K562 (cell line): ENCODE data around the gene LOXL3. TPM values are rescaled to one million over a fixed set of nuclear protein-coding genes. Genes with fewer than 3 reads are reported as not detected.

Source experiments
- CBX8 ChIP-seq: fragments of 200-600 bp; sonication (generic); IDR thresholded peaks from 2 replicates; pipeline ENCODE4 v1.6.1; 2012; ENCODE audit warnings: borderline replicate concordance, mixed run types, low read depth, mild to moderate bottlenecking, moderate library complexity, mixed read lengths, low read length, control low read depth, inconsistent platforms; ENCODE audit not compliant: poor library complexity, severe bottlenecking; ENCODE audit errors: extremely low read depth
- CC2D1A ChIP-seq: fragments of 450-650 bp; IDR thresholded peaks from 2 replicates; pipeline ENCODE4 v1.6.1; 2017; ENCODE audit warnings: mild to moderate bottlenecking
- CEBPG ChIP-seq, 3 experiments: fragments of 200-800 bp in 1 of 3; sonication (Bioruptor generic) in 1 of 3; sonication (generic) in 1 of 3; formaldehyde crosslinking in 1 of 3; IDR thresholded peaks in 2 of 3; conservative IDR thresholded peaks in 1 of 3; 2 replicates each; pipeline versions ENCODE4 v1.6.1 to v1.8.0; 2016 to 2022; ENCODE audit warnings: missing compliant biosample characterization in 2 of 3, missing genetic modification characterization in 2 of 3, mild to moderate bottlenecking in 1 of 3, missing genetic modification reagents in 1 of 3
- DIDO1 ChIP-seq: fragments of 450-650 bp; IDR thresholded peaks from 2 replicates; pipeline ENCODE4 v1.6.1; 2016; ENCODE audit warnings: low read depth, missing biosample characterization, missing genetic modification characterization
- ELK3 ChIP-seq: fragments of 450-650 bp; formaldehyde crosslinking; IDR thresholded peaks from 2 replicates; pipeline ENCODE4 v1.4.0; 2020; ENCODE audit warnings: mild to moderate bottlenecking
- ERF ChIP-seq: fragments of 450-650 bp; formaldehyde crosslinking; IDR thresholded peaks from 2 replicates; pipeline ENCODE4 v1.4.0; 2020; ENCODE audit warnings: mild to moderate bottlenecking, mixed read lengths
- ETV6 ChIP-seq, 3 experiments: fragments of 150-350 bp in 1 of 3; sonication (generic) in 1 of 3; formaldehyde crosslinking in 1 of 3; IDR thresholded peaks; 2 replicates each; pipeline versions ENCODE4 v1.6.1 to v1.8.0; 2014 to 2022; ENCODE audit warnings: borderline replicate concordance in 2 of 3, low read depth in 2 of 3, antibody characterized with exemption in 1 of 3, low read length in 1 of 3, mild to moderate bottlenecking in 1 of 3, missing genetic modification reagents in 1 of 3
- GATAD2A ChIP-seq: fragments of 450-650 bp; IDR thresholded peaks from 2 replicates; pipeline ENCODE4 v1.6.1; 2017
- JUND ChIP-seq, 2 experiments: IDR thresholded peaks; 2 replicates in 1 of 2; 3 replicates in 1 of 2; pipeline ENCODE4 v1.6.1; 2011; ENCODE audit warnings: borderline replicate concordance in 2 of 2, low read depth in 2 of 2, low read length in 2 of 2, improper control_type of control experiment in 1 of 2, missing biosample characterization in 1 of 2, missing genetic modification characterization in 1 of 2, missing genetic modification reagents in 1 of 2
- KAT7 ChIP-seq: sonication (generic); formaldehyde crosslinking; IDR thresholded peaks from 2 replicates; pipeline ENCODE4 v1.8.0; 2022; ENCODE audit warnings: missing genetic modification reagents, mild to moderate bottlenecking, borderline replicate concordance
- KLF1 ChIP-seq: fragments of 450-650 bp; IDR thresholded peaks from 2 replicates; pipeline ENCODE4 v1.6.1; 2016; ENCODE audit warnings: missing genetic modification characterization, missing compliant biosample characterization
- MAFG ChIP-seq: fragments of 450-650 bp; conservative IDR thresholded peaks from 2 replicates; pipeline ENCODE4 v1.6.1; 2016; ENCODE audit warnings: missing genetic modification characterization, missing compliant biosample characterization
- MTF1 ChIP-seq: fragments of 250-450 bp; sonication (Bioruptor Pico); IDR thresholded peaks from 2 replicates; pipeline ENCODE4 v1.9.0; 2021; ENCODE audit warnings: moderate library complexity, mild to moderate bottlenecking, inconsistent platforms, borderline replicate concordance
- PHF20 ChIP-seq: fragments of 450-650 bp; IDR thresholded peaks from 2 replicates; pipeline ENCODE4 v1.6.1; 2018; ENCODE audit not compliant: partially characterized antibody
- PRPF4 ChIP-seq: fragments of 200-400 bp; formaldehyde crosslinking; IDR thresholded peaks from one replicate; pipeline ENCODE4 v1.6.1; 2017; ENCODE audit warnings: low read length, low read depth, mild to moderate bottlenecking; ENCODE audit not compliant: insufficient read depth, poor library complexity, severe bottlenecking
- RBM17 ChIP-seq: fragments of 200-400 bp; formaldehyde crosslinking; IDR thresholded peaks from 2 replicates; pipeline ENCODE4 v1.6.1; 2017; ENCODE audit warnings: low read depth, mild to moderate bottlenecking, low read length, borderline replicate concordance
- RBM25 ChIP-seq: fragments of 200-400 bp; formaldehyde crosslinking; IDR thresholded peaks from 2 replicates; pipeline ENCODE4 v1.6.1; 2018; ENCODE audit warnings: low read length, low read depth, moderate library complexity; ENCODE audit not compliant: severe bottlenecking
- SMC3 ChIP-seq: conservative IDR thresholded peaks from 2 replicates; pipeline ENCODE4 v1.6.1; 2011; ENCODE audit warnings: low read depth, low read length, improper control_type of control experiment; ENCODE audit not compliant: insufficient read depth
- TAF15 ChIP-seq: fragments of 200-400 bp; formaldehyde crosslinking; IDR thresholded peaks from 2 replicates; pipeline ENCODE4 v1.6.1; 2017; ENCODE audit warnings: mild to moderate bottlenecking, low read depth, low read length, moderate library complexity
- TEAD1 ChIP-seq, 2 experiments: fragments of 450-650 bp in 1 of 2; sonication (generic) in 1 of 2; formaldehyde crosslinking; IDR thresholded peaks; 2 replicates each; pipeline versions ENCODE4 v1.4.0 to v1.8.0; 2020 to 2022; ENCODE audit warnings: mild to moderate bottlenecking in 2 of 2, missing genetic modification reagents in 1 of 2
- TFAP4 ChIP-seq: sonication (generic); formaldehyde crosslinking; IDR thresholded peaks from 2 replicates; pipeline ENCODE4 v1.8.0; 2022; ENCODE audit warnings: missing genetic modification reagents, mild to moderate bottlenecking, moderate library complexity, borderline replicate concordance
- ZNF324 ChIP-seq: fragments of 250-450 bp; sonication (Bioruptor Pico); IDR thresholded peaks from 2 replicates; pipeline ENCODE4 v1.4.0; 2020; ENCODE audit warnings: mild to moderate bottlenecking
- ZNF639 ChIP-seq, 2 experiments: fragments of 200-800 bp in 1 of 2; sonication (Bioruptor generic) in 1 of 2; sonication (generic) in 1 of 2; formaldehyde crosslinking in 1 of 2; IDR thresholded peaks in 1 of 2; conservative IDR thresholded peaks in 1 of 2; 2 replicates each; pipeline versions ENCODE4 v1.5.0 to v1.6.1; 2016 to 2020; ENCODE audit warnings: missing compliant biosample characterization in 1 of 2, missing genetic modification characterization in 1 of 2, missing genetic modification reagents in 1 of 2
- polyA plus RNA-seq, 8 experiments: library from polyadenylated mRNA; depleted of rRNA in 4 of 8; stranded (reverse) in 5 of 8; unstranded in 3 of 8; fragments of >200 nt; fragmentation: Nextera tagmentation in 2 of 8; fragmentation: Illumina TruSeq in 1 of 8; extraction: Ambion mirVana in 2 of 8; extraction: Trizol in 1 of 8; gene quantifications; 2 replicates each; pipeline versions ENCODE4 v1.2.1 to v1.2.3, GENCODE V29; 2011 to 2014; ENCODE audit warnings: inconsistent platforms in 1 of 8, missing spikeins in 1 of 8
- total RNA-seq, 7 experiments: library from RNA; depleted of rRNA in 6 of 7; stranded (reverse); fragments of >200 nt in 6 of 7; fragmentation: Illumina TruSeq in 2 of 7; extraction: Trizol in 2 of 7; gene quantifications; 2 replicates each; pipeline versions ENCODE4 v1.2.1 to v1.2.3, GENCODE V29; 2011 to 2021; ENCODE audit warnings: low replicate concordance in 1 of 7

Gene LOXL3
- total and polyA plus RNA-seq, 9 of the 15 experiments (the other 6 are each of a cell fraction or from before 2014, with no cell fraction given) = 0.22 to 0.99 (median 0.31) TPM

DNA sequence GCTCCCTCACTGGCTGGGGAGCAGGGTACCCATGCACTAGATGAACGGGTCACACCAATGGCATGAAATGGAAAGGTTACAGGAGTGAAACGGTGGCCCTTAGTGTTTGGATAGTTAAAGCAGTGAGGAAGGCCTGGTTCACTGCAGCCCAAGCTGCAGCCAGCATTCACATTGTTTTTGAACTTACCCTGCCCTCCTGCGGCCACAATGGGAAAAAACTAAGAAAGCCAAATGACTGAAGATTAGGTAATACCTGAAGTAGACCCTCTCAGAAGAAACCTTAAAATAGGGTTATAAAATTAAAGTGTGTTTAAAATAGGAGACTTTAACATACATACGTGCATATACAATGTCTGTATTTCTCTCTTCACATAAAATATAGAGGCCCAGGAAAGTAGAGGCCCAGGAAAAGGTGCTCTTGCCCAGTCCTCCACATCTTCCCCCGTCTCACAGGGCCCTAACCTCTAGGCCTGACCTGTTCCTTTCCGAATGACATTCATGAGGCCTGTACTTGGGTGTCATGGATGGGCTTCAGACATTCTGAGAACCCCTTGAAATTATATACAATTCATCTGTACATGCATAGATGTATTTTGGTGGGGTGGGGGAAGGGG, 34.0 kb upstream of the LOXL3 start (continued):
- TF ChIP-seq KLF1 (tag) = no peak
- no peak for TF ChIP-seq GATAD2A
- no peak for TF ChIP-seq PHF20
- peak; percentile 49; the same call in 1 of the 2 replicates for TF ChIP-seq JUND (IDR thresholded peaks at IDR 0.05; ENCODE audit: borderline replicate concordance, low read depth, low read length)
- no peak for TF ChIP-seq JUND (tag; IDR thresholded peaks at IDR 0.05; ENCODE audit: borderline replicate concordance, low read depth, low read length)
- TF ChIP-seq TAF15 = no peak
- no peak for TF ChIP-seq TEAD1 (CRISPR knock-in tag; IDR thresholded peaks at IDR 0.05)
- TF ChIP-seq PRPF4 = no peak
- no peak for TF ChIP-seq ZNF639 (CRISPR knock-in tag; conservative IDR thresholded peaks at IDR 0.05 in 1 of 2, IDR thresholded peaks at IDR 0.05 in 1 of 2)
- no peak for TF ChIP-seq ERF (CRISPR knock-in tag)
- no peak for TF ChIP-seq CEBPG (CRISPR knock-in tag; IDR thresholded peaks at IDR 0.05)
- peak; percentile 50 to 67; a peak in 3 of 4 replicates for TF ChIP-seq CEBPG (tag; conservative IDR thresholded peaks at IDR 0.05 in 1 of 2, IDR thresholded peaks at IDR 0.05 in 1 of 2)
- no peak for TF ChIP-seq ZNF324 (CRISPR knock-in tag)
- no peak for TF ChIP-seq RBM25
- no peak for TF ChIP-seq ELK3 (CRISPR knock-in tag)
- TF ChIP-seq KAT7 (CRISPR knock-in tag) = no peak
- TF ChIP-seq MAFG (tag) = no peak
- no peak for TF ChIP-seq TFAP4
- TF ChIP-seq SMC3 = peak; percentile 88
- no peak for TF ChIP-seq MTF1 (CRISPR knock-in tag)
- no peak for TF ChIP-seq ETV6 (IDR thresholded peaks at IDR 0.05; ENCODE audit: borderline replicate concordance in 1 of 2, low read depth in 2 of 2, low read length in 1 of 2)
- TF ChIP-seq ETV6 (CRISPR knock-in tag; IDR thresholded peaks at IDR 0.05; ENCODE audit: borderline replicate concordance) = no peak
- no peak for TF ChIP-seq RBM17
- TF ChIP-seq DIDO1 (tag) = no peak
- no peak for TF ChIP-seq CBX8
- TF ChIP-seq CC2D1A = 0 out of 2 replicates have a peak, but pooled peaks have one; percentile 26
